SK-N-SH (cell line): Measurements from ENCODE around the gene MEF2C. TPM values are rescaled to one million over a fixed set of nuclear protein-coding genes. Genes with fewer than 3 reads are reported as not detected.

Source experiments
- CTCF ChIA-PET: fragments of 300-600, 350-600 bp; formaldehyde crosslinking; extraction: SDS; loops from one replicate; lab custom pipeline; 2021; lab: Yijun Ruan, JAX
- POLR2A ChIA-PET: fragments of 350-600 bp; sonication (Branson Sonifier 250); formaldehyde crosslinking; extraction: SDS; loops from one replicate; lab custom pipeline; 2020; ENCODE audit warnings: antibody characterized with exemption, inconsistent platforms; lab: Yijun Ruan, JAX
- DNase-seq: peaks from one replicate; pipeline ENCODE4 v3.0.0; 2012
- H2AFZ ChIP-seq: fragments of 200-600 bp; sonication (generic); 2 replicates; pipeline ENCODE4 v1.8.1; 2016; ENCODE audit warnings: antibody characterized with exemption, mild to moderate bottlenecking, low read depth
- H3F3A ChIP-seq: fragments of 200-600 bp; sonication (generic); replicated peaks from 2 replicates; pipeline ENCODE3; 2016; ENCODE audit warnings: antibody characterized with exemption, mild to moderate bottlenecking; ENCODE audit not compliant: insufficient read depth
- H3K27ac ChIP-seq, 2 experiments: fragments of 200-500 bp in 1 of 2; fragments of 200-600 bp in 1 of 2; sonication (Bioruptor generic) in 1 of 2; sonication (generic), shearing (Covaris generic) in 1 of 2; 2 replicates each; pipeline versions ENCODE4 v1.5.1 to v1.6.1; 2014 to 2016; ENCODE audit warnings: low read depth in 2 of 2, inconsistent platforms in 1 of 2, low read length in 1 of 2, mild to moderate bottlenecking in 1 of 2, mixed read lengths in 1 of 2
- H3K27me3 ChIP-seq: fragments of 200-600 bp; sonication (generic), shearing (Covaris generic); 2 replicates; pipeline ENCODE4 v1.6.1; 2016; ENCODE audit warnings: mixed run types; ENCODE audit not compliant: insufficient read depth
- H3K36me3 ChIP-seq, 2 experiments: fragments of 200-500 bp in 1 of 2; fragments of 200-600 bp in 1 of 2; sonication (Bioruptor generic) in 1 of 2; sonication (generic) in 1 of 2; replicated peaks in 1 of 2; 2 replicates each; pipeline versions ENCODE3 to v1.5.1; 2014 to 2016; ENCODE audit warnings: low read length in 1 of 2, mild to moderate bottlenecking in 1 of 2; ENCODE audit not compliant: insufficient read depth in 2 of 2, control insufficient read depth in 1 of 2
- H3K4me1 ChIP-seq, 2 experiments: fragments of 200-500 bp in 1 of 2; fragments of 200-600 bp in 1 of 2; sonication (Bioruptor generic) in 1 of 2; sonication (generic), shearing (Covaris generic) in 1 of 2; 2 replicates each; pipeline versions ENCODE4 v1.5.1 to v1.6.1; 2014 to 2016; ENCODE audit warnings: low read depth in 1 of 2, low read length in 1 of 2, mixed run types in 1 of 2; ENCODE audit not compliant: insufficient read depth in 2 of 2, control insufficient read depth in 1 of 2
- H3K4me2 ChIP-seq: fragments of 200-600 bp; sonication (generic), shearing (Covaris generic); 2 replicates; pipeline ENCODE4 v1.6.1; 2017; ENCODE audit warnings: mixed run types
- H3K4me3 ChIP-seq, 2 experiments: fragments of 200-500 bp in 1 of 2; fragments of 200-600 bp in 1 of 2; sonication (Bioruptor generic) in 1 of 2; sonication (generic), shearing (Covaris generic) in 1 of 2; 2 replicates each; pipeline versions ENCODE4 v1.5.1 to v1.8.1; 2014 to 2016; ENCODE audit warnings: low read depth in 2 of 2, inconsistent platforms in 1 of 2, low read length in 1 of 2, mild to moderate bottlenecking in 1 of 2, mixed read lengths in 1 of 2, moderate library complexity in 1 of 2
- H3K79me2 ChIP-seq: fragments of 200-600 bp; sonication (generic); 2 replicates; pipeline ENCODE4 v1.8.1; 2017; ENCODE audit warnings: mild to moderate bottlenecking; ENCODE audit not compliant: insufficient read depth
- H3K9ac ChIP-seq: fragments of 200-600 bp; sonication (generic); 2 replicates; pipeline ENCODE4 v1.6.1; 2017; ENCODE audit warnings: mixed run types
- H3K9me2 ChIP-seq: fragments of 200-600 bp; sonication (generic); 2 replicates; pipeline ENCODE4 v1.6.1; 2017; ENCODE audit warnings: mixed run types
- H3K9me3 ChIP-seq: fragments of 200-600 bp; sonication (generic); 2 replicates; pipeline ENCODE4 v1.6.1; 2017; ENCODE audit warnings: mixed run types, mild to moderate bottlenecking, moderate library complexity
- H4K20me1 ChIP-seq: fragments of 200-600 bp; sonication (generic); 2 replicates; pipeline ENCODE4 v1.6.1; 2017; ENCODE audit warnings: mild to moderate bottlenecking, mixed run types; ENCODE audit not compliant: insufficient read depth
- CHD2 ChIP-seq: fragments of 150-350 bp; IDR thresholded peaks from 2 replicates; pipeline ENCODE4 v1.6.1; 2018; ENCODE audit warnings: low read length; ENCODE audit not compliant: partially characterized antibody
- GABPA ChIP-seq: IDR thresholded peaks from 2 replicates; pipeline ENCODE4 v1.4.0; 2012; ENCODE audit warnings: low read depth, mild to moderate bottlenecking
- MXI1 ChIP-seq: IDR thresholded peaks from 2 replicates; pipeline ENCODE4 v1.6.1; 2012; ENCODE audit warnings: mild to moderate bottlenecking, low read depth, low read length, improper control_type of control experiment
- NRF1 ChIP-seq: IDR thresholded peaks from 2 replicates; pipeline ENCODE4 v1.6.1; 2012; ENCODE audit warnings: low read depth, mild to moderate bottlenecking, low read length
- POLR2AphosphoS5 ChIP-seq: IDR thresholded peaks from 2 replicates; pipeline ENCODE4 v1.6.1; 2012; ENCODE audit warnings: low read depth, low read length
- RAD21 ChIP-seq: IDR thresholded peaks from 2 replicates; pipeline ENCODE4 v1.6.1; 2012; ENCODE audit warnings: mild to moderate bottlenecking, low read length
- SIN3A ChIP-seq: IDR thresholded peaks from 2 replicates; pipeline ENCODE4 v1.6.1; 2012; ENCODE audit warnings: low read depth, mild to moderate bottlenecking, low read length, moderate library complexity, borderline replicate concordance
- TCF12 ChIP-seq: IDR thresholded peaks from 2 replicates; pipeline ENCODE4 v1.4.0; 2012
- WGBS: methylation state at CpG from one replicate; pipeline ENCODE4 v1.1.6; 2017; ENCODE audit warnings: low lambda C conversion rate; 5-methylcytosine and 5-hydroxymethylcytosine counted together
- polyA plus RNA-seq, 3 experiments: library from polyadenylated mRNA; depleted of rRNA; stranded (reverse); fragments of >200 nt; gene quantifications; 2 replicates each; pipeline ENCODE4 v1.2.3, GENCODE V29; 2012
- TF ChIP-seq, protein P1 (sequence below): fragments of 200-600 bp; sonication (generic); IDR thresholded peaks from 2 replicates; pipeline ENCODE4 v1.6.1; 2017; ENCODE audit warnings: antibody characterized with exemption, mild to moderate bottlenecking, moderate library complexity
- TF ChIP-seq, protein P2 (sequence below): IDR thresholded peaks from 2 replicates; pipeline ENCODE4 v1.4.0; 2012; ENCODE audit warnings: low read depth, borderline replicate concordance
- TF ChIP-seq, protein P3 (sequence below): IDR thresholded peaks from 2 replicates; pipeline ENCODE4; 2012
- TF ChIP-seq, protein P4 (sequence below): fragments of 150-350 bp; IDR thresholded peaks from 2 replicates; pipeline ENCODE4 v1.6.1; 2016; ENCODE audit warnings: mild to moderate bottlenecking, low read depth, low read length

MEF2C gene
- 0.93 and 1.2 TPM in 2 replicates for polyA plus RNA-seq (2012; rRNA removed)
- polyA plus RNA-seq (2012; cell fraction: cytosol; rRNA removed): 1.4 and 1.6 TPM in 2 replicates
- polyA plus RNA-seq (2012; cell fraction: nucleus; rRNA removed): 1.0 and 1.2 TPM in 2 replicates

DNA sequence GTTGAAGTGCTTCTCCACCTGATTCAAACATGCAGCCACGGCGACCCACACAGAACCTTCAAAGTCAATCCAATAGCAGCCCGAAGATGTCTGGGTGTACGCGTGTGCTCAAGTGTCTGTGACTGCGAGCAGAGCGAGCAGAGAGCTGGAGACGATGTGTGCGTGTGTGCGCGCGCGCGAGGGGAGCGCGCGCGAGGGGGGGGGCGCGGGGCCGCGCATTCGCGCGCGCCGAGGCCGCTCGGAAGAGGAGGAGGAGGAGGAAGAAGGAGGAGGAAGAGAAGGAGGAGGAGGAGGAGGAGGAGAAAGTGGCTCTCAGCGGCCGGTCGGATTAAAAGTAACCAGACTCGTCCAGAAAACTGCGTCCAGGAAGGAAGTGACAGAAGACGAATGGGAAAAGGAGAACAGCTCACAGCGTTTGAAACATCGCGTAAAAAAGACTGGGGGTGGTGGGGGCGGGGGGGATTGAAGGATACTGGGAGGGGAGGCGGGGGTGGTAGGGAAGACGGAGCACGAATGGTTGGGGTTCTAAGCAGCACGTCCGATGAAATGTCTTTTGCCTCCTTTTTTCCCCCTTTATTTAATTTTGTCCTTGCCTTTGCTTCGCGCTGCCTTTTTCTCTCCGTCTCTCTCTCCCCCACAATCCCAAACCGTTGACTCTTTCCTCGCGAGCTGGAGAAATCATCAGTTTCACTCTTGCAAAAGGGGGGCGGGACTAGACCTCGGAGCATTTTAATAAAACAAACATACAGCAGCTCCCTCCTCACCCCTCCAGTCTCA, at the start of gene MEF2C:
TSS of gene MEF2C (minus strand) at position 126 of the 777 bp plus-strand sequence. CDS start 59,396 bp downstream, outside the sequence.
- CTCF ChIA-PET: interaction anchor here (0.7 to 1.0 kb wide), 2 partner anchors 151 to 1414 kb away, joined by 3 read pairs; no protein-coding TSS in a partner anchor
- Histone ChIP-seq H3K9ac (peak within 1 kb of the TSS; percentile 77), H3K27ac (peak within 1 kb of the TSS; percentile 72 to 73)
- DNase-seq: peak; percentile 80
- TF ChIP-seq GABPA: no peak
- no peak for TF ChIP-seq TCF12
- TF ChIP-seq MXI1: peak; percentile 57
- TF ChIP-seq, protein P1, sequence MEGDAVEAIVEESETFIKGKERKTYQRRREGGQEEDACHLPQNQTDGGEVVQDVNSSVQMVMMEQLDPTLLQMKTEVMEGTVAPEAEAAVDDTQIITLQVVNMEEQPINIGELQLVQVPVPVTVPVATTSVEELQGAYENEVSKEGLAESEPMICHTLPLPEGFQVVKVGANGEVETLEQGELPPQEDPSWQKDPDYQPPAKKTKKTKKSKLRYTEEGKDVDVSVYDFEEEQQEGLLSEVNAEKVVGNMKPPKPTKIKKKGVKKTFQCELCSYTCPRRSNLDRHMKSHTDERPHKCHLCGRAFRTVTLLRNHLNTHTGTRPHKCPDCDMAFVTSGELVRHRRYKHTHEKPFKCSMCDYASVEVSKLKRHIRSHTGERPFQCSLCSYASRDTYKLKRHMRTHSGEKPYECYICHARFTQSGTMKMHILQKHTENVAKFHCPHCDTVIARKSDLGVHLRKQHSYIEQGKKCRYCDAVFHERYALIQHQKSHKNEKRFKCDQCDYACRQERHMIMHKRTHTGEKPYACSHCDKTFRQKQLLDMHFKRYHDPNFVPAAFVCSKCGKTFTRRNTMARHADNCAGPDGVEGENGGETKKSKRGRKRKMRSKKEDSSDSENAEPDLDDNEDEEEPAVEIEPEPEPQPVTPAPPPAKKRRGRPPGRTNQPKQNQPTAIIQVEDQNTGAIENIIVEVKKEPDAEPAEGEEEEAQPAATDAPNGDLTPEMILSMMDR: no peak
- TF ChIP-seq, protein P2, sequence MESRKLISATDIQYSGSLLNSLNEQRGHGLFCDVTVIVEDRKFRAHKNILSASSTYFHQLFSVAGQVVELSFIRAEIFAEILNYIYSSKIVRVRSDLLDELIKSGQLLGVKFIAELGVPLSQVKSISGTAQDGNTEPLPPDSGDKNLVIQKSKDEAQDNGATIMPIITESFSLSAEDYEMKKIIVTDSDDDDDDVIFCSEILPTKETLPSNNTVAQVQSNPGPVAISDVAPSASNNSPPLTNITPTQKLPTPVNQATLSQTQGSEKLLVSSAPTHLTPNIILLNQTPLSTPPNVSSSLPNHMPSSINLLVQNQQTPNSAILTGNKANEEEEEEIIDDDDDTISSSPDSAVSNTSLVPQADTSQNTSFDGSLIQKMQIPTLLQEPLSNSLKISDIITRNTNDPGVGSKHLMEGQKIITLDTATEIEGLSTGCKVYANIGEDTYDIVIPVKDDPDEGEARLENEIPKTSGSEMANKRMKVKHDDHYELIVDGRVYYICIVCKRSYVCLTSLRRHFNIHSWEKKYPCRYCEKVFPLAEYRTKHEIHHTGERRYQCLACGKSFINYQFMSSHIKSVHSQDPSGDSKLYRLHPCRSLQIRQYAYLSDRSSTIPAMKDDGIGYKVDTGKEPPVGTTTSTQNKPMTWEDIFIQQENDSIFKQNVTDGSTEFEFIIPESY: peak; percentile 85
- peak; percentile 51; the same call in 1 of the 2 replicates for TF ChIP-seq SIN3A
- TF ChIP-seq, protein P3, sequence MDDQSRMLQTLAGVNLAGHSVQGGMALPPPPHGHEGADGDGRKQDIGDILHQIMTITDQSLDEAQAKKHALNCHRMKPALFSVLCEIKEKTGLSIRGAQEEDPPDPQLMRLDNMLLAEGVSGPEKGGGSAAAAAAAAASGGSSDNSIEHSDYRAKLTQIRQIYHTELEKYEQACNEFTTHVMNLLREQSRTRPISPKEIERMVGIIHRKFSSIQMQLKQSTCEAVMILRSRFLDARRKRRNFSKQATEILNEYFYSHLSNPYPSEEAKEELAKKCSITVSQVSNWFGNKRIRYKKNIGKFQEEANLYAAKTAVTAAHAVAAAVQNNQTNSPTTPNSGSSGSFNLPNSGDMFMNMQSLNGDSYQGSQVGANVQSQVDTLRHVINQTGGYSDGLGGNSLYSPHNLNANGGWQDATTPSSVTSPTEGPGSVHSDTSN: no peak
- TF ChIP-seq CHD2: peak; percentile 79
- peak; percentile 29; the same call in 1 of the 2 replicates for TF ChIP-seq NRF1
- peak; percentile 24; the same call in 1 of the 2 replicates for TF ChIP-seq POLR2AphosphoS5
- TF ChIP-seq, protein P4, sequence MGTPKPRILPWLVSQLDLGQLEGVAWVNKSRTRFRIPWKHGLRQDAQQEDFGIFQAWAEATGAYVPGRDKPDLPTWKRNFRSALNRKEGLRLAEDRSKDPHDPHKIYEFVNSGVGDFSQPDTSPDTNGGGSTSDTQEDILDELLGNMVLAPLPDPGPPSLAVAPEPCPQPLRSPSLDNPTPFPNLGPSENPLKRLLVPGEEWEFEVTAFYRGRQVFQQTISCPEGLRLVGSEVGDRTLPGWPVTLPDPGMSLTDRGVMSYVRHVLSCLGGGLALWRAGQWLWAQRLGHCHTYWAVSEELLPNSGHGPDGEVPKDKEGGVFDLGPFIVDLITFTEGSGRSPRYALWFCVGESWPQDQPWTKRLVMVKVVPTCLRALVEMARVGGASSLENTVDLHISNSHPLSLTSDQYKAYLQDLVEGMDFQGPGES: no peak
- TF ChIP-seq RAD21: no peak
- TF ChIP-seq, all 33 proteins: peak for 6
- Histone ChIP-seq H3K36me3 (no peaks in the 10 kb centered on the region), H3K4me1 (no peaks in the 10 kb centered on the region; a peak in 2 of 4 replicates), H3K27me3 (no peaks in the 10 kb centered on the region), H3F3A (peaks cover 10% of the 10 kb centered on the region), H3K79me2 (no peaks in the 10 kb centered on the region), H3K9me3 (no peaks in the 10 kb centered on the region), H4K20me1 (no peaks in the 10 kb centered on the region), H3K4me2 (peak within 1 kb of the TSS; percentile 69), H2AFZ (peak within 1 kb of the TSS; percentile 88), H3K9me2 (no peaks in the 10 kb centered on the region), H3K4me3 (peak within 1 kb of the TSS; percentile 54 to 93)
- 1% methylated on average over 52 of the region's 52 CpGs for WGBS
- POLR2A ChIA-PET: interaction anchor here (0.7 kb wide), 1 partner anchor 1287 kb away, joined by 4 read pairs; no protein-coding TSS in a partner anchor
